ENCODE measurements around the gene IGSF21.

GRCh38 chr1:18422954-18423353 is 315.4 kb downstream of the IGSF21 start:
- TF ChIP-seq CTCF (IDR thresholded peaks at IDR 0.05): no peak
- no peak for TF ChIP-seq POLR2A (IDR thresholded peaks at IDR 0.05)
